Activated naive CD8-positive, alpha-beta T cell treated with anti-CD3 and anti-CD28 coated beads, Interleukin-2, amount 10 ng/mL, durations not matched to agents 7 days and 5 days (primary cell): ENCODE results near the gene FGF5. TPM values are rescaled to one million over a fixed set of nuclear protein-coding genes. Genes with fewer than 3 reads are reported as not detected.
"Not testable (repeated sequence)": the region's sequence is repeated elsewhere in the genome, so short reads cannot be mapped to it uniquely, and the experiment has no call there.

Experiments
- ATAC-seq: fragments of 150-1000 bp; cut with Tn5 transposase; one replicate; pipeline ENCODE4 v1.10.0; 2021; ENCODE audit warnings: low read depth, moderate library complexity
- POLR2A ChIA-PET: fragments of 350-600 bp; sonication (Branson Sonifier 250); formaldehyde crosslinking; loops from one replicate; lab custom pipeline; 2021; ENCODE audit warnings: antibody characterized with exemption; lab: Charles Lee
- DNase-seq: peaks from one replicate; pipeline ENCODE4 v3.0.0; 2021
- H3K27ac Mint-ChIP-seq: one replicate; pipeline ENCODE4 v1.8.0; 2022; ENCODE audit warnings: mild to moderate bottlenecking, mixed read lengths
- H3K27me3 Mint-ChIP-seq: one replicate; pipeline ENCODE4 v1.8.0; 2022; ENCODE audit warnings: mild to moderate bottlenecking, moderate library complexity, mixed read lengths
- H3K36me3 Mint-ChIP-seq: one replicate; pipeline ENCODE4 v1.8.0; 2021; ENCODE audit warnings: mild to moderate bottlenecking, mixed read lengths
- H3K4me1 Mint-ChIP-seq: one replicate; pipeline ENCODE4 v1.8.0; 2021; ENCODE audit warnings: mixed read lengths
- H3K4me3 Mint-ChIP-seq: one replicate; pipeline ENCODE4 v1.8.0; 2022; ENCODE audit warnings: mild to moderate bottlenecking, moderate library complexity, mixed read lengths
- H3K9me3 Mint-ChIP-seq: one replicate; pipeline ENCODE4 v1.8.0; 2021; ENCODE audit warnings: mixed read lengths
- total RNA-seq, 2 experiments: library from RNA; stranded (reverse); gene quantifications; one replicate each; pipeline ENCODE4 v1.2.3, GENCODE V29; 2021

Gene FGF5
- total RNA-seq, 2 experiments from 2014 or later = not detected

- Mint-ChIP-seq H3K36me3 (no peaks in the 10 kb centered on the region), H3K9me3 (no peaks in the 10 kb centered on the region), H3K4me1 (no peaks in the 10 kb centered on the region), H3K4me3 (no peak overlapping the region), H3K27me3 (peaks cover 12% of the 10 kb centered on the region), H3K27ac (no peak overlapping the region)
- ATAC-seq = no peak
- POLR2A ChIA-PET = no interaction called here
- no peak for DNase-seq
These were observed 45.7 kb downstream of the FGF5 start for GRCh38 chr4:80312124-80312523.

DNA sequence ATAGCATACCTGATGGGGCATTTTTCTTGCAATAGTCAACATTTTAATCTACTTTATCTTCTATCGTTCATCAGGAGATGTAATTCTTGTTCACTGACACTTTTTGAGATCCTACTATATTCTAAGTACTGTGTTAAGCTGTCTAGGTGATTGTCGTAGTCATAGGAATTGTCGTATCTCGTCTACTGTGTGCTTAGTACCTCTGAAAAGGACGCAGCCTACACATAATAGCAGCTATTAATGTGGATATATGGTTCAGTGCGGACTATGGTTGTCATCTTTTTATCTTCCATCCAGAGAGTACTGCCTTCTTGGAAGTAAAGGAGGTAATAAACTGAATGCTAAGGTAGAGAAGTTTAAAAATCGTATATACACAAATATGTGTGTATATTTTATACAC lies 47.2 kb downstream of the FGF5 start:
- Mint-ChIP-seq H3K27me3 (peaks cover 17% of the 10 kb centered on the region), H3K36me3 (no peaks in the 10 kb centered on the region), H3K4me3 (no peak overlapping the region), H3K9me3 (no peaks in the 10 kb centered on the region), H3K27ac (no peak overlapping the region), H3K4me1 (no peaks in the 10 kb centered on the region)
- POLR2A ChIA-PET = no interaction called here
- no peak for ATAC-seq
- DNase-seq = no peak

- H3K27ac Mint-ChIP-seq, POLR2A ChIA-PET, H3K4me3 Mint-ChIP-seq, H3K9me3 Mint-ChIP-seq, H3K4me1 Mint-ChIP-seq, DNase-seq, ATAC-seq, H3K36me3 Mint-ChIP-seq: not testable (repeated sequence)
- peaks cover 12% of the 10 kb centered on the region for H3K27me3 Mint-ChIP-seq
These were observed 49.4 kb downstream of the FGF5 start for GRCh38 chr4:80315848-80316247.

GRCh38 chr4:80321341-80321740 lies 54.9 kb downstream of the FGF5 start:
- no peak overlapping the region for H3K27ac Mint-ChIP-seq
- H3K36me3 Mint-ChIP-seq = no peaks in the 10 kb centered on the region
- H3K9me3 Mint-ChIP-seq = no peaks in the 10 kb centered on the region
- POLR2A ChIA-PET = no interaction called here
- no peak overlapping the region for H3K4me3 Mint-ChIP-seq
- H3K4me1 Mint-ChIP-seq = peaks cover 3% of the 10 kb centered on the region
- ATAC-seq (no peak), DNase-seq (no peak)
- H3K27me3 Mint-ChIP-seq = peaks cover 9% of the 10 kb centered on the region

GRCh38 chr4:80321776-80322175 lies 55.3 kb downstream of the FGF5 start:
- Mint-ChIP-seq H3K4me1 (peaks cover 3% of the 10 kb centered on the region), H3K4me3 (no peak overlapping the region), H3K27me3 (peaks cover 9% of the 10 kb centered on the region), H3K27ac (no peak overlapping the region), H3K9me3 (no peaks in the 10 kb centered on the region), H3K36me3 (no peaks in the 10 kb centered on the region)
- ATAC-seq (no peak), DNase-seq (no peak)
- POLR2A ChIA-PET = no interaction called here

DNA sequence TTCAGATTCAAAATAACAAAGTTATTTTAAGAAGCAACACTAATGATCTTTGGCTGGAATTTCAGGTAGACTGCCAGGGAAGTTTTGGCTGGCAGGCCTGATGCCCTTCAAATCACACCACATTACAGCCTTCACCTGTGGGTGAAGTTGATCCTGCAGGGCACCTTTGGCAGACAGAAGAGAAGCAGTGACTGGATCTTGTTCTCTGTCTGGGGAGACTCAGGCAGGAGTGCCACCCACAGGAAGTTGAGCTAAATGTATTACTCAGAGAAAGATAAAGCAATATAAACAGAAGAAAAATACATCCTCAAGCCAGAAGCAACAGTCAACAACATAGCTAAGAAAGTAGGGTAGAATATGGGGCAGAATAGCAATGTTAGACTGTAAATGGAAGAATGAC lies 56.3 kb downstream of the FGF5 start:
- Mint-ChIP-seq H3K36me3 (no peaks in the 10 kb centered on the region), H3K27me3 (peaks cover 9% of the 10 kb centered on the region), H3K4me3 (no peak overlapping the region), H3K27ac (no peak overlapping the region), H3K4me1 (peaks cover 3% of the 10 kb centered on the region), H3K9me3 (no peaks in the 10 kb centered on the region)
- ATAC-seq (peak; percentile 54), DNase-seq (no peak)
- POLR2A ChIA-PET = no interaction called here

GRCh38 chr4:80324171-80324570 lies 57.7 kb downstream of the FGF5 start:
- no peaks in the 10 kb centered on the region for H3K9me3 Mint-ChIP-seq
- no peak overlapping the region for H3K4me3 Mint-ChIP-seq
- peaks cover 3% of the 10 kb centered on the region for H3K4me1 Mint-ChIP-seq
- ATAC-seq = no peak
- H3K27me3 Mint-ChIP-seq = peaks cover 3% of the 10 kb centered on the region
- H3K36me3 Mint-ChIP-seq = no peaks in the 10 kb centered on the region
- no peak overlapping the region for H3K27ac Mint-ChIP-seq
- DNase-seq = no peak
- POLR2A ChIA-PET = no interaction called here

- H3K36me3 Mint-ChIP-seq = no peaks in the 10 kb centered on the region
- ATAC-seq (no peak), DNase-seq (no peak)
- POLR2A ChIA-PET = no interaction called here
- peaks cover 6% of the 10 kb centered on the region for H3K4me1 Mint-ChIP-seq
- H3K27me3 Mint-ChIP-seq = peaks cover 22% of the 10 kb centered on the region
- H3K4me3 Mint-ChIP-seq = no peak overlapping the region
- H3K9me3 Mint-ChIP-seq = no peaks in the 10 kb centered on the region
- no peak overlapping the region for H3K27ac Mint-ChIP-seq
These were observed 65.2 kb downstream of the FGF5 start for GRCh38 chr4:80331693-80332092.

GRCh38 chr4:80333121-80333520 lies 66.7 kb downstream of the FGF5 start:
- Mint-ChIP-seq H3K4me3 (no peak overlapping the region), H3K9me3 (no peaks in the 10 kb centered on the region), H3K27ac (no peak overlapping the region), H3K27me3 (peaks cover 22% of the 10 kb centered on the region), H3K36me3 (no peaks in the 10 kb centered on the region), H3K4me1 (peaks cover 6% of the 10 kb centered on the region)
- DNase-seq = no peak
- POLR2A ChIA-PET = no interaction called here
- no peak for ATAC-seq

DNA sequence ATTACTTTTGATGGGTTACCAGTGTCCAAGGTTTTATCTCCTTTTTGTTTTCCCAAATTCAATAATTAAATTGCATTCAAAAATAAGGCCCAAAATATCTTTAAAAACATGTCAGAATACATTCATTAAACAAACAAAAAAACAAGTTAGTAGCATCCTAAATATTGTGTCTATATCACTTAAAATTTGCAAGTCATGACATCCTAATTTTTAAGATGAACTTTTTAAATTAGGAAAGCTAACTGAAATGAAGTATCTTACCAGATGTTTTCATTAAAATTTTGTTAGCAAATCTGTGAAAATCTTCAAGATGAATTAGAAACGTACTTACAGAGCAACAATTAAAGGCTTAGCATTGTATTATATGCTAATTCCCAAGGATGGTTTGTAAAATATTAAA lies 68.1 kb downstream of the FGF5 start:
- H3K36me3 Mint-ChIP-seq = no peaks in the 10 kb centered on the region
- peaks cover 6% of the 10 kb centered on the region for H3K4me1 Mint-ChIP-seq
- ATAC-seq (no peak), DNase-seq (no peak)
- POLR2A ChIA-PET = no interaction called here
- H3K27me3 Mint-ChIP-seq = peaks cover 22% of the 10 kb centered on the region
- no peak overlapping the region for H3K27ac Mint-ChIP-seq
- no peaks in the 10 kb centered on the region for H3K9me3 Mint-ChIP-seq
- H3K4me3 Mint-ChIP-seq = no peak overlapping the region

DNA sequence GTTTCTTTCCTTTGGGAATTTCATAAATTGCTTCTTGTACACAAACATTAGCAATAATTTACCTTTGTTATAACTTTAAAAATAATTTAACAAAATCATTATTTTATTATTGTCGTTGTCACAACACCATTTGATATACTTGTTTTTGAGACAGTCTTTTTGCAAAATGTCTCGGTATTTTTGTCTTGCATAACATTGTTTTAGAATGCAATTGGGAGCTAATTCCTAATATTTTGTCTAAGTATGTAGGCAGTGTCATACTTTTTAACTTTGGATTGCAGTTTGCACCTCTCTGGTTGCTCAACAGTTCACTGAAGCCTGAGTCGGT lies 68.7 kb downstream of the FGF5 start:
- H3K9me3 Mint-ChIP-seq = no peaks in the 10 kb centered on the region

DNA sequence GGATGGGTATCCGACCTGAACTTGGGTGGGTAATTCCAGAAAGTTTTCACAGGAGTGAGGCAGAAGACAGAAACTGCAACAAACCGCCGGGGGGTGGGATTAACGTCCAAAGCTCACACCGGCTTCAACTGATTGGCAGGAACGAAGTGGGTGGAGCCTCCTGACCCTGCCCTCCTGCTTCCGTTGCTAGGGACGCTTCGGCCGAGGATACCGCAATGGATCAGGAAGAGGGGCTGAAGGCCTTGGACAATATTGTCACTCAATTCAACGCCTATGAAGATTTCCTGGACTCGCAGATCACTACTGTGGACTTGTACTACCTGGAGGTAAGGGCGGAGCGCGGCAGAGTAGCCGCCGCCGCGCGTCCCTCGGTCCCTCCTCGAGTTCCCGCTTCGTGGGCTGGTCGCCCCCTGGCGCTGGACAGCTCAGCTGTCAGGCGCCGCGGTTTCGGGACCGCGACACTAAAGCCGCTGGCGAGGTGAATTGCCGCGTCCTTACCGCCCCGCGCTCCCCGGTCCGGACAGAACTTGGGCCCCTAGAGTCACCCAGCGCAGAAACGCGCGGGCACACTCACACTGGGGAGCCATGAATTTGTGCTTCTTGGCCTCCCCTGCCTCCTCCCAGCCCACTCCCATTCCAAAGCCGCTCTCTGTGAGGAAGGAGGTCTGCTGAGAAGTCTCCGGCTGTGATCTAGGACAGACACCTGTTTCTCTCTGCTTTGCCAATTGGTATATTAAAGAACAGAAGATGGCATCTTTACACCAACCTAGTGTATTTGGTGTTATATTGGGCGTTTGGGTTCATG lies 69.3 kb downstream of the FGF5 start, which contains the start of gene CFAP299:
Gene CFAP299, plus strand, starts transcription at position 177 of the 805 bp plus-strand sequence.
- H3K9me3 Mint-ChIP-seq = no peaks in the 10 kb centered on the region
- H3K27ac Mint-ChIP-seq = no peak within 1 kb of the TSS
- no peaks in the 10 kb centered on the region for H3K36me3 Mint-ChIP-seq
- H3K27me3 Mint-ChIP-seq = peaks cover 22% of the 10 kb centered on the region
- POLR2A ChIA-PET = no interaction called here
- peak within 1 kb of the TSS; percentile 88 for H3K4me3 Mint-ChIP-seq
- DNase-seq (peak; percentile 61), ATAC-seq (peak; percentile 88)
- H3K4me1 Mint-ChIP-seq = peaks cover 6% of the 10 kb centered on the region

More for the DNA sequence above, 68.7 kb downstream of the FGF5 start:
- DNase-seq = no peak
- no peak for ATAC-seq
- peaks cover 22% of the 10 kb centered on the region for H3K27me3 Mint-ChIP-seq
- POLR2A ChIA-PET = no interaction called here
- H3K4me3 Mint-ChIP-seq = peak overlapping the region; percentile 88
- no peaks in the 10 kb centered on the region for H3K36me3 Mint-ChIP-seq
- H3K27ac Mint-ChIP-seq = no peak overlapping the region
- H3K4me1 Mint-ChIP-seq = peaks cover 6% of the 10 kb centered on the region

DNA sequence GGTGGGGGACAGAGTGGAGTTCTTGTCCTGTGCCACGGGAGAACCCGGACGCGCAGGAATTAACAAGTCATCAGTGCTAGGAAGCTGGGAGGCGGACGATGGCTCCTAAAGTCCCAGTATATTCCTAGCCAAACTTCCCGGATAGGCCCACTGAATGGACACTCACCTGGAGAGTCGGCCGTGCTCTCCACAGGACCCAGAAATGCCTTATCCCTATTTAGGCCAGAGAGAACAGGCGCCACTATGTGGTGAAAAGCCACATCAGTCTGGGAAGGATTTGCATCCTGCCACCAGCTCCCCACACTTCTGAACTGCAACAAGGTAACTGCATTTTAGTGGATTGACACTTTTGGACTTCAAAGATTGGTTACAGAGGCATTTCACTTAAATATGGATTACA lies 70.1 kb downstream of the FGF5 start:
- peaks cover 22% of the 10 kb centered on the region for H3K27me3 Mint-ChIP-seq
- ATAC-seq (no peak), DNase-seq (no peak)
- H3K27ac Mint-ChIP-seq = no peak overlapping the region
- POLR2A ChIA-PET = no interaction called here
- no peaks in the 10 kb centered on the region for H3K36me3 Mint-ChIP-seq
- H3K4me1 Mint-ChIP-seq = peaks cover 6% of the 10 kb centered on the region
- H3K4me3 Mint-ChIP-seq = no peak overlapping the region
- no peaks in the 10 kb centered on the region for H3K9me3 Mint-ChIP-seq

DNA sequence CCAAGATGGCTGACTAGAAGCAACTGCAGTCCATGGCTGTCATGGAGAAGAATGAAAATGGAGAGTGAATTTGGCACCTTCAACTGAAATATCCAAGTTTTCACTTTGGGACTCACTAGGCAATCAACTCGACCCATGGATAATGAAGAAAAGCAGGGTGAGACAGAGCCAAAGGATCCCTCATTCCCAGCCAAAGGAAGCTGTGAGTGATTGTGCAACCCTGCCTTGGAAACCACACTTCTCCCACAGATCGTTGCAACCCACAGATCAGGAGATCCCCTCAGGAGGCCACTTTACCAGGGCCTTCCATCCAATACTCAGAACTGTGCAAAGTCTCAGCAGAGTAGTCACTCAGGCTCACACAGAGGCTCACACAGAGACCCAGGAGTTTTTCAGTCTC lies 73.6 kb downstream of the FGF5 start:
- H3K4me1 Mint-ChIP-seq = peaks cover 12% of the 10 kb centered on the region
- no peak overlapping the region for H3K4me3 Mint-ChIP-seq
- DNase-seq (no peak), ATAC-seq (no peak)
- peaks cover 12% of the 10 kb centered on the region for H3K27me3 Mint-ChIP-seq
- no peaks in the 10 kb centered on the region for H3K36me3 Mint-ChIP-seq
- no peak overlapping the region for H3K27ac Mint-ChIP-seq
- H3K9me3 Mint-ChIP-seq = peaks cover 8% of the 10 kb centered on the region
- POLR2A ChIA-PET = no interaction called here
